ENCODE measurements around the gene LYRM1.
A peak's percentile ranks its signal among the peaks of the same experiment; 100 is the strongest.
"Not testable (repeated sequence)": the region's sequence is repeated elsewhere in the genome, so short reads cannot be mapped to it uniquely, and the experiment has no call there.

Gene LYRM1, protein sequence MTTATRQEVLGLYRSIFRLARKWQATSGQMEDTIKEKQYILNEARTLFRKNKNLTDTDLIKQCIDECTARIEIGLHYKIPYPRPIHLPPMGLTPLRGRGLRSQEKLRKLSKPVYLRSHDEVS

DNA sequence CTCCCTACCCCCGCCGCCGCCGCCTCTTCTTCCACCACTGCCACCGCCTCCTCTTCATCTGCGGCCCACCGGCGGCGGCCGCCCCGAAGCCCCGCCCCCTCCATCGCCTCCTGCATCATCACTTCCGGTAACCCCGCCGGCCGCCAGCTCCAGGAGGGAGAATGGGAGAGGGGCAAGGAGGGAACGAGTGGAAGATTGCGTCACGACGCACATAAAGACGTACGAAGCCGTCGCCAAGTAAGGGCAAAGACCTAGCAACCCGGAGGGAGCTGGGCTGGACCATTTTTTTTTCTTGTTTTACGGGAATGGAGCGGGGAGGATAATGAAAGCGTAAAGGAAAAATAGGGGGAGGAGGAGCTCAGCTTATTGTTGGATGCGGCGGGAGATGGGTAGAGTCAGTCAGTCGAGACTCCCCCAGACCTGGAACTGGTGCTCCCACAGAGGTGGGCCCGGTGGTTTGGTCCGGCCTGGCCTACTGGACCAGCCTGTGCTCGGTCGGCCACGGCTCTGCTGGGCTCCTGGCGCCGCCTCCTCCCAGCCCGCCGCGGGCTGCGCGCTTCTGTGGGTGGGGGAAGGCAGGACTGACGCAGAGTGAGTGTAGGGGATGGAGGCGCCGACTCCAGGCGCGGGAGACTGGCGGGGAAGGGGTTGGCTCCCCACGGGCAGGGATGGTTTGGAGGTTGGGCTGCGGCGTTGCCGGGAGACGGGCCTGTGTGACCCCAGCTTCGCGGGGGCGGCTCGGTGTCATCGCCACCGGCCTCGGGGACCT, at the start of gene LYRM1, which contains the start of gene DCUN1D3:
Gene LYRM1 (plus strand): TSS at position 473 of the 769 bp plus-strand sequence. CDS start 14,785 bp downstream, outside the sequence.
Gene DCUN1D3 (minus strand): TSS at position 60 of the 769 bp plus-strand sequence. CDS start 37,820 bp downstream, outside the sequence.
- peak within 1 kb of the TSS; percentile 85 to 89 for H3K4me3 Mint-ChIP-seq
- DNase-seq (peak; percentile 87), ATAC-seq (replicated peaks) (peak; percentile 80 to 82)
- H3K27me3 Mint-ChIP-seq = no peaks in the 10 kb centered on the region
- no peaks in the 10 kb centered on the region for H3K9me3 Mint-ChIP-seq
- H3K27ac Mint-ChIP-seq = peak within 1 kb of the TSS; percentile 96
- H3K36me3 Mint-ChIP-seq = peaks cover 9 to 30% of the 10 kb centered on the region in 2 donors
- H3K4me1 Mint-ChIP-seq = peaks cover 42 to 59% of the 10 kb centered on the region in 2 donors

DNA sequence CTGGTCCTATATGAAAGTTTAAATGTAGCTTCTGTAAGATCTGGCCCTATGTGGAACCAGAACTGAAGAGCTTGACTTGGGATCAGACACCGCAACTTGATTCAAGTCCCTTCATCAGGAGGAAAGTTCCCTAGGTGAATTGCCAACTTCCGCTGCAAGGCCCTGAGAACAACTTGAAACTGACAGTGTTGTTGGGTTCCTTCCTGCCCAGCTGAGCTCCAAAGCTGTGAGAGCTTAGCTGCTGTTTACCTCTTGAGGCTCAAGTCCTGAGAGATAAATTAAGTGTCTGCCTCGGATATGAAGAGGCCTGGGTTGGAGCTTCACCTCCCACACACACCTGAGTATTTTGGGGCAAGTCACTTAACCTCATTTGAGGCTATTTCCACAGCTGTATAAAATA, 49.6 kb upstream of the LYRM1 start:
- ATAC-seq (replicated peaks) = no peak
- peaks cover 0 to 6% of the 10 kb centered on the region in 2 donors for H3K4me1 Mint-ChIP-seq
- H3K4me3 Mint-ChIP-seq = no peak overlapping the region
- no peak overlapping the region for H3K27ac Mint-ChIP-seq
- no peaks in the 10 kb centered on the region for H3K27me3 Mint-ChIP-seq
- no peaks in the 10 kb centered on the region for H3K9me3 Mint-ChIP-seq
- DNase-seq = no peak
- peaks cover 6 to 9% of the 10 kb centered on the region in 2 donors for H3K36me3 Mint-ChIP-seq

DNA sequence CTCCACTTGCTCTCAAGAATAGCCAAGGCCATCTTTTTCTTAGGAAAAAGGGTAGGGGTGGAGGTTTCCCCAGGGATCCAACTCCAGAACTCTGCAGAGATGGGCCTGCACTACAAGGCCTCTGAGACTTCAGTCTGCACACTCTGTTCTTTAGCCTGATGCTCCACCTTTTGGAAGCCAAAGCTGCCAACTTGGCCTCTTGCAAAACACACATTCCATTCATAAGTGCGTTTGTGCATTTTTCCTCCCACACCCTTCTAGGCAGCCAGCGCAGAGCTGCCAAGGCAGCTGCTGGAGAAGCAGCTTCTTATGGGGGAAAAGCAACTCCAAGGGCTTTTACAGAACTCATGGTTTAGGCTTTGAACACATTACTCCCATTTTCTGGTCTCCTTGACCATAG, 49.0 kb upstream of the LYRM1 start:
- Mint-ChIP-seq H3K4me3 (no peak overlapping the region), H3K4me1 (peaks cover 0 to 6% of the 10 kb centered on the region in 2 donors), H3K9me3 (no peaks in the 10 kb centered on the region), H3K27ac (no peak overlapping the region), H3K27me3 (no peaks in the 10 kb centered on the region), H3K36me3 (peaks cover 6 to 9% of the 10 kb centered on the region in 2 donors)
- no peak for DNase-seq
- no peak for ATAC-seq (replicated peaks)

DNA sequence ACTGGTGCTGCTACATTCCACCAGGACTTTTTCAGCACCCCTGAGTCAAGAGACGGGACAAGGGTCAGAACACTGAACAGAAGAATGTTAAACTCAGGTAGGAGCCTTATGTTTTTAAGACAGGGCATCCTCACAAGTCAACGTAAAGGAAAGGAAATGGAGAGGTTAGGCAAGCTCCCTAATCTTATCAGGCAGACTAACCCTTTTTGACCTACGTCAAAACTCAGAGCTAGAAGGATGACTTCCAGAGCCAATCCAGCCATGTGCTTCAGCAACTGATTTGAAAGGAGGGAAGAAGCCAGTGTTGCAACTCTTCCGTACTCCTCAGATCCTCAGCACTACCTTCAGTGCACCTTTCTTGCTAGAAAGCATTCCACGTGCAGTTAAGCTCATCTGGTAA, 47.4 kb upstream of the LYRM1 start:
- no peaks in the 10 kb centered on the region for H3K27me3 Mint-ChIP-seq
- DNase-seq (no peak), ATAC-seq (replicated peaks) (no peak)
- peaks cover 10 to 13% of the 10 kb centered on the region in 2 donors for H3K36me3 Mint-ChIP-seq
- no peak overlapping the region for H3K27ac Mint-ChIP-seq
- H3K4me1 Mint-ChIP-seq = peaks cover 0 to 6% of the 10 kb centered on the region in 2 donors
- H3K9me3 Mint-ChIP-seq = no peaks in the 10 kb centered on the region
- H3K4me3 Mint-ChIP-seq = no peak overlapping the region

DNA sequence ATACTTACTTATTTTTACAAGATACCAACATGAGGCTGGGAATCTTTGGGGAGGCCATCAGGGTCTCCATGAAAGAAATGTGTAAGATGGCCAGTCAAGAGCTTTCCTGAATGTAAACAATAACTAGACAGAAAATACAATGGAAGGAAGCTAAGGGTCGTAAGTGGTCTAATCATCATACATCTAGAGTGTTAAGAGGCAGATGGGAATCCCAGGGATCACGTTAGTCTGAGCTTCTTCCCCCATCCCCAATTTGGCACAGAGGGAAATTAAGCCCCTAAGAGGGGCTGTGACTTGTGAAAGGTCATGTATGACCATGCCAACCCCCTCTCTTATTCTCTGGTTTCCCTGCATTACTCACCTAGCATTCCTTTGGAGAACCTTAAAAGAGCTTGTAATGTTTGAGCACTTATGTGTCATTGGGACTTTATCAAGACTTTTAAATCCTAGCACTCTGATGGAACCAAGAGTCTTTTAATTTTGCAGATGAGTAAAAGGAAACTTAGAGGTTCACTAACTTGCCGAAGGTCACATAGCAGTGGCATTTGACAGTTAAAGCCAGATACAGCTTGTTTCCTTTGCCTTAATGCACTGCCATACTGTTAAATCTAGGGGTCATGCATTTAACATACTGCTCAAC, 46.5 kb upstream of the LYRM1 start:
- ATAC-seq (replicated peaks) (no peak), DNase-seq (no peak)
- peaks cover 0 to 6% of the 10 kb centered on the region in 2 donors for H3K4me1 Mint-ChIP-seq
- no peak overlapping the region for H3K27ac Mint-ChIP-seq
- H3K36me3 Mint-ChIP-seq = peaks cover 10 to 13% of the 10 kb centered on the region in 2 donors
- H3K9me3 Mint-ChIP-seq = no peaks in the 10 kb centered on the region
- no peaks in the 10 kb centered on the region for H3K27me3 Mint-ChIP-seq
- H3K4me3 Mint-ChIP-seq = no peak overlapping the region

DNA sequence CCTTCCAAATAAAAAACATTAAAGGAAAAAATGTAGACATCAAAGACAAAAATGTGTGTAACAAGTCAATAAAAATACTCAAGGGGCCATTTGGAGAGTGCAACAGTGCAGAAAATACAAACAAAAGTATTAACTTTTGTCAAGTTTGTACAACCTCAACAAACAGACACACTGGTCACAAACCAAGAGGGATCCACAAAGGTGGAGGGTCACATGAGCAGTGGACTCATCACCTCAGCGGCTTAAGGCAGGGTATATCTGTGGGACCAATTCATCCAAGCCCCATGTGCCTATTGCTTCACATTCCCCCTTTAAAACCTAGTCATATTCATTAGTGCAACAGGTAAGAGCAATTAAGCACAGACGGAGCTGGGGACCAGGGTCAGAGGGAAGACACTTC, 45.6 kb upstream of the LYRM1 start:
- H3K4me1 Mint-ChIP-seq = peaks cover 0 to 3% of the 10 kb centered on the region in 2 donors
- H3K9me3 Mint-ChIP-seq = no peaks in the 10 kb centered on the region
- peaks cover 15 to 19% of the 10 kb centered on the region in 2 donors for H3K36me3 Mint-ChIP-seq
- H3K4me3 Mint-ChIP-seq = no peak overlapping the region
- no peak overlapping the region for H3K27ac Mint-ChIP-seq
- ATAC-seq (replicated peaks) (no peak), DNase-seq (no peak)
- no peaks in the 10 kb centered on the region for H3K27me3 Mint-ChIP-seq

DNA sequence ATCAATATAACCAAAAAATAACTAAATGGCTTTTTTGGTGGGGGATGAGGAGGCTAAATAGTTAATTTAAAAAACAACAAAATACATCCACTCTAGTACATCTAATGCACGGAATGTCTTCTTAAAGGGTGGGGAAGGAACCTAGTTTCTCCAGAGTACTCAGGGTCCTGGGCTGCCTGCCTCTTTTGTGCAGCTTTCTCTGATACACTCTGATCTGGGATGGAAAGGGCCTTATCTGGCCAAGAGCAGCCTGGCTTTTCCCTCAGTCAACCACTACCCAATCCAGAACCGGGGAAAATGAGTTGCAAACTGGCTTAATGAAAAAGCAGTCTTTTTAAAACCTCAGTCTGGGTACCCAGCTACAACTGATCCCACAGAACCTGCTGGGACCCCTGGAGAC, 43.3 kb upstream of the LYRM1 start:
- DNase-seq (no peak), ATAC-seq (replicated peaks) (no peak)
- Mint-ChIP-seq H3K9me3 (no peaks in the 10 kb centered on the region), H3K27ac (no peak overlapping the region), H3K4me1 (no peaks in the 10 kb centered on the region), H3K27me3 (no peaks in the 10 kb centered on the region), H3K4me3 (no peak overlapping the region), H3K36me3 (peaks cover 27 to 38% of the 10 kb centered on the region in 2 donors)

DNA sequence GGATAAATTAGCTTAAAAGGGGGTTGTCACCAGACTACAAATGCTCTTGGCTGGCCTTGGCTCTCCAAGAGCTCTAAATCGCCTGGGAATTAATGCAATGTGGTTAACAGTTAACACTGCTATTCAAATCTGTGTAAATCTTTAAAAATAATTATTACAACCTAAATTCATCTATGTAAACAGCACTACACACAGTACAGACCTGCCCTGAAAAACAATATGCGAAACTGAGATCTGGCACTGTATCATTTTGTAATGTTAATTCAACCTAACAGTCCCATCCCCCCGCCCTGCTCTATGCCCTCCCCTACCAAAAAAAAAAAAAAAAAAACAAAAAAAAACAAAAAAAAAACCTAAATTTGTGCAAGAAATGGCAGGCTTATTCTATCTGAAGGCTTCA, 41.3 kb upstream of the LYRM1 start:
- H3K36me3 Mint-ChIP-seq = peaks cover 35 to 41% of the 10 kb centered on the region in 2 donors
- no peaks in the 10 kb centered on the region for H3K27me3 Mint-ChIP-seq
- ATAC-seq (replicated peaks) (no peak), DNase-seq (no peak)
- H3K4me1 Mint-ChIP-seq = peaks cover 0 to 6% of the 10 kb centered on the region in 2 donors
- H3K4me3 Mint-ChIP-seq = no peak overlapping the region
- no peak overlapping the region for H3K27ac Mint-ChIP-seq
- H3K9me3 Mint-ChIP-seq = no peaks in the 10 kb centered on the region

DNA sequence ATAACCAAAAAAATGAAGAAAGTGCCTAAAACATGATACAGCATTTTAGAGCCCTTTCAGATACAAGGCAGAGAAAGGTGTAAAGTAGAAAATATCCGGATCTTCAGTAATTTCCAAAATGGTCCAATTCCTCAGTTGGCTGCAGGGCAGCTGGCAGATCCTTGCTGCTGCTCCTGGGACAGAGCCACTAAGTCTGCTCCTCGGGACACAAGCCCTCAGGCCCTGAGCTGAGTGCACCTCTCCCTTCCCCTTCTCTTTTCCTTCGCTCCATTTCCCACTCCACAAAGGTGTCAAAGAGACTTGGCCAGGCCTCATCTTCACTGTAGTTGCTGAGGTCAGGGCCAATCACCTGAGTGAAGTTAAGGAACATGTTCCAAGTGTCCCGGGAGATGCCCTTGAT, 40.9 kb upstream of the LYRM1 start:
- H3K27me3 Mint-ChIP-seq = no peaks in the 10 kb centered on the region
- DNase-seq (no peak), ATAC-seq (replicated peaks) (no peak)
- H3K36me3 Mint-ChIP-seq = peaks cover 36 to 44% of the 10 kb centered on the region in 2 donors
- H3K27ac Mint-ChIP-seq = no peak overlapping the region
- H3K4me3 Mint-ChIP-seq = no peak overlapping the region
- H3K4me1 Mint-ChIP-seq = peaks cover 3 to 10% of the 10 kb centered on the region in 2 donors
- H3K9me3 Mint-ChIP-seq = no peaks in the 10 kb centered on the region

DNA sequence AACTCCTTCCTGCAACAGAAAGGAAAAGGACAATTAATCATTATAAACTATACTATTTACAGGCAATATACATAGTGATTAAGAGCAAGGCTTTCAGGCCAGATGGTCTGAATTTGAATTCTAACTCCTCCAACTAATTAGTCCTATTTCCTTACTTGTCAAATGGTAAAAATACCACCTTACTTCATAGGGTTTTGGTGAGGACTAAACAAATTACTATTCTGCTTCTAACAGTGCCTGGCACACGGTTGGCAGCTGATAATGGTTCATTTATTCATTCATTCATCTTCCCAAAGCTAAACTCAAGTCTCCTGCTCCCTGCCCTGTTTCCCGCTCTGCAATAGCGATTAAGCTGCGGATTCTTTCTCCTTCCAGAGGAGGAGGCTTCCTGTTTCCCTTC, 40.2 kb upstream of the LYRM1 start:
- Mint-ChIP-seq H3K9me3 (no peaks in the 10 kb centered on the region), H3K36me3 (peaks cover 32 to 40% of the 10 kb centered on the region in 2 donors), H3K27me3 (no peaks in the 10 kb centered on the region), H3K27ac (no peak overlapping the region), H3K4me3 (no peak overlapping the region), H3K4me1 (peaks cover 3 to 12% of the 10 kb centered on the region in 2 donors)
- DNase-seq (no peak), ATAC-seq (replicated peaks) (no peak)

DNA sequence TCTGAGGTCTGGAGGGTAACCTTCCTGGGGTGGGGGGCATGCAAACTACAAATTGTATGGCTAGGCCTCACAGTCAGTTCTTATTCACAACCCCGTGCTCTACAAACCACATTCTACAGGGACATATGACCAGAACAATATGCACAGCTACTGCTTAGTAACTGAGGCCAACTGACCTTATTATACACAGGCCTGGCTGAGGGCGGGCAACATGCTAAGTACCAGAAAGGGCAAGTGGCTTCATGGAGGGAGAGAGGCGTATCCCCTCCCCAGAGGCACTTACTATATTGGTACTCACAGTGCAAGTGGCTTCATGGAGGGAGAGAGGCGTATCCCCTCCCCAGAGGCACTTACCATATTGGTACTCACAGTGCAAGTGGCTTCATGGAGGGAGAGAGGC, 39.6 kb upstream of the LYRM1 start:
- Mint-ChIP-seq H3K36me3 (peaks cover 32 to 36% of the 10 kb centered on the region in 2 donors), H3K4me1 (peaks cover 3 to 12% of the 10 kb centered on the region in 2 donors)
- H3K27ac Mint-ChIP-seq; H3K9me3 Mint-ChIP-seq; H3K4me3 Mint-ChIP-seq; DNase-seq; ATAC-seq (replicated peaks); H3K27me3 Mint-ChIP-seq: not testable (repeated sequence)

DNA sequence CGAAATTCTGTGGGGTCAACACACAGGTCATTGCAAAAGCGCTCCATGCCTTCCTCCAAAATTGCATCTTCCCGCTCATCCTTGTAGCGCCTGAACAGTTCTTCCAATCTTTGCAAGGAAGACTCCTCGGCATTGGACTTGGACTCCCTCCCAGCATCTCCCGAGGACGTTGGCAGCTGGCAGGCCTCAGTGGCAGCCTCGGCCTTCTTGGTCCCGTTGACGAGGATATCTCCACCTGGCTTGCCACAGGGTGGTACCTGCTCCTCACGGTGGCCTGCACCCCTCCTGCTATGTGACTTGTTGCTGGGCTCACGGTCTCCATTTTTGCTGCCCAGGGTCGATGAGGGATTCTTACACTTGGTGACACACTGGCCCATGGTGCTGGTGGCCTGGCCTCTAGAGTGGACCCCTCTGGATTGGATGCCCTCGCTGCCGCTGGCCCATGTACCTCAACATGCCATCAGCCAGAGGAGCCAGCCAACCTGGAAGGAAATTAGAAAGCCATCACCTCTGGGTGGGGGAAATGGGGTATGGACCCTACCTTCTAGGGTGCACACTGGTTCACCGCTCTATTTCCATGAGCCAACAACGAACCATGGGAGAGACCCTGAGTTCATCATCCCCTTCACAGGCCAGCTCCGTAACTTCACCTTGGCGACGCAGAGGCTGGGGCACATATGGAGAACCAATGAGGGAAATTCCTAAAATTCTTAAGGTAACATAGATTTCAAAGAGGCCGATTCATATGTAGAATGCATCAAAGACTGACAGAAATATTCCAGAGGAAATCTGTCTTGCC, 38.2 kb upstream of the LYRM1 start:
- H3K36me3 Mint-ChIP-seq = peaks cover 33 to 39% of the 10 kb centered on the region in 2 donors
- H3K4me3 Mint-ChIP-seq = no peak overlapping the region
- H3K9me3 Mint-ChIP-seq = peaks cover 0 to 2% of the 10 kb centered on the region in 2 donors
- H3K27ac Mint-ChIP-seq = no peak overlapping the region
- H3K27me3 Mint-ChIP-seq = no peaks in the 10 kb centered on the region
- DNase-seq (no peak), ATAC-seq (replicated peaks) (no peak)
- peaks cover 6 to 17% of the 10 kb centered on the region in 2 donors for H3K4me1 Mint-ChIP-seq

DNA sequence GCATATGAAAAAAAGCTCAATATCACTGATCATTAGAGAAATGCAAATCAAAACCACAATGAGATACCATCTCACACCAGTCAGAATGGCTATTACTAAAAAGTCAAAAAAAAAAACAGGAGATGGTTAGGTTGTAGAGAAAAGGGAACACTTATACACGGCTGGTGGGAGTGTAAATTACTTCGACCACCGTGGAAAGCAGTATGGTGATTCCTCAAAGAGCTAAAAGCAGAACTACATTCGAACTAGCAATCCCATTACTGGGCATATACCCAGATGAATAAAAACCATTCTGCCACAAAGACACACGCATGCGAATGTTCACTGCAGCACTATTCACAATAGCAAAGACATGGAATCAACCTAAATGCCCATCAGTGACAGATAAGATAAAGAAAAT, 36.2 kb upstream of the LYRM1 start:
- H3K27me3 Mint-ChIP-seq; H3K4me3 Mint-ChIP-seq; H3K9me3 Mint-ChIP-seq; DNase-seq; ATAC-seq (replicated peaks); H3K27ac Mint-ChIP-seq: not testable (repeated sequence)
- Mint-ChIP-seq H3K36me3 (peaks cover 41 to 43% of the 10 kb centered on the region in 2 donors), H3K4me1 (peaks cover 8 to 17% of the 10 kb centered on the region in 2 donors)
